ENCODE data around the gene GGA1. TPM values are rescaled to one million over a fixed set of nuclear protein-coding genes. Genes with fewer than 3 reads are reported as not detected.
A peak's percentile ranks its signal among the peaks of the same experiment; 100 is the strongest.

The GGA1 gene
- total and polyA plus RNA-seq, 9 of the 15 experiments (the other 6 are each of a cell fraction or from before 2014, with no cell fraction given), result 1.5 to 69.5 (median 31.6) TPM

DNA sequence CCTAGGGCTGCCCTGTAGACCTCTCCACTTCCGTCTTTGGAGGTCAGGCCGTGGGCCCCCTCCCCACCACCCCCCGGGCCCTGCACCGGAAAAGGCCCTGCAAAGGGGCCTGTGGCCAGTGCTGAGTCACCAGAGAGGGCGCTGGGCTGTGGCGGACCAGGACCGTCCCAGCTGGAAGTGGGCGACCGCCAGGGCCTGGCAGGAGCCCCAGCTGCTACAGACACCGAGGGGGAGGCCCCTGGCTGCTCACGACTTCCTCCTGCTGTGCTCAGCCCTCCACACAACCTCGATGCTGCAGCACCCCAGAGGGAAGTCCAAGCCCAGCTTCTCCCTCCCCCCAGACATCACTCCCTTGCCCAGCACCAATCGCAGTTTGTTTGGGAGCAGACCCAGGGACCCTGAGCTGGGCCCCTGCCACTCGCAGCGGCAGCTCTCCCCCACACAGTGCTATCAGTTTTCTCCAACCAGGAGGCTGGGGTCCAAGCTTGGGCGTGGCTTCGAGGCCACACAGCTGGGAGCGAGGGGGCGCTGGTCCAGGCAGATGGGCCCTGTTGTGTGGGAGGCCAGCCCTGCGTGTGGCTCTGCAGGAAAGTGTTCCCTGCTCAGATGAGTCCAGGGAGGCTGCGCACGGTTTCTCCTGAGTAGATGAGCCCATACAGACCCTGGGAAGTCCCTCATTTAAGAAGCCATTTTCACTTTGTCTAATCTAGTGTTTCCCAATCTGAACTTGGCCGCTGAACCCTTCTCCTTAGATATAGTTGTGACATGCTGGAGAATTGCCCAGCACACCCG lies 25.2 kb downstream of the GGA1 start (continued):
- no peak for TF ChIP-seq RBM14 (IDR thresholded peaks at IDR 0.05; ENCODE audit: borderline replicate concordance, insufficient read depth, low read depth, low read length)
- no peak for TF ChIP-seq FOXK1 (CRISPR knock-in tag; IDR thresholded peaks at IDR 0.05; ENCODE audit: borderline replicate concordance)
- no peak for TF ChIP-seq ILF3 (IDR thresholded peaks at IDR 0.05; ENCODE audit: borderline replicate concordance)
- TF ChIP-seq ZKSCAN1 (IDR thresholded peaks at IDR 0.05; ENCODE audit: low read depth, low read length), result no peak
- TF ChIP-seq RB1 (IDR thresholded peaks at IDR 0.05; ENCODE audit: low read depth), result 0 out of 2 replicates have a peak, but pooled peaks have one; percentile 17
- no peak for TF ChIP-seq SMARCA4 (IDR thresholded peaks at IDR 0.05)
- no peak for TF ChIP-seq NELFE (IDR thresholded peaks at IDR 0.05; ENCODE audit: insufficient read depth, insufficient read length)
- no peak for TF ChIP-seq GATAD2A (IDR thresholded peaks at IDR 0.05)
- TF ChIP-seq PHF20 (IDR thresholded peaks at IDR 0.05; ENCODE audit: partially characterized antibody), result no peak
- no peak for TF ChIP-seq ZNF253 (CRISPR knock-in tag; conservative IDR thresholded peaks at IDR 0.05)
- TF ChIP-seq ZC3H4 (CRISPR knock-in tag; IDR thresholded peaks at IDR 0.05; ENCODE audit: borderline replicate concordance), result no peak
- TF ChIP-seq FUS (optimal IDR thresholded peaks at IDR 0.05; ENCODE audit: low read depth, low read length), result no peak
- TF ChIP-seq, protein P1, sequence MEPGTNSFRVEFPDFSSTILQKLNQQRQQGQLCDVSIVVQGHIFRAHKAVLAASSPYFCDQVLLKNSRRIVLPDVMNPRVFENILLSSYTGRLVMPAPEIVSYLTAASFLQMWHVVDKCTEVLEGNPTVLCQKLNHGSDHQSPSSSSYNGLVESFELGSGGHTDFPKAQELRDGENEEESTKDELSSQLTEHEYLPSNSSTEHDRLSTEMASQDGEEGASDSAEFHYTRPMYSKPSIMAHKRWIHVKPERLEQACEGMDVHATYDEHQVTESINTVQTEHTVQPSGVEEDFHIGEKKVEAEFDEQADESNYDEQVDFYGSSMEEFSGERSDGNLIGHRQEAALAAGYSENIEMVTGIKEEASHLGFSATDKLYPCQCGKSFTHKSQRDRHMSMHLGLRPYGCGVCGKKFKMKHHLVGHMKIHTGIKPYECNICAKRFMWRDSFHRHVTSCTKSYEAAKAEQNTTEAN (CRISPR knock-in tag; IDR thresholded peaks at IDR 0.05), result no peak
- TF ChIP-seq PHTF2 (CRISPR knock-in tag; IDR thresholded peaks at IDR 0.05), result no peak
- 0 out of 4 replicates have a peak, but pooled peaks of 1 of the 2 experiments have one; percentile 52 for TF ChIP-seq MAZ (CRISPR knock-in tag; conservative IDR thresholded peaks at IDR 0.05 in 1 of 2, IDR thresholded peaks at IDR 0.05 in 1 of 2)
- TF ChIP-seq, protein P2, sequence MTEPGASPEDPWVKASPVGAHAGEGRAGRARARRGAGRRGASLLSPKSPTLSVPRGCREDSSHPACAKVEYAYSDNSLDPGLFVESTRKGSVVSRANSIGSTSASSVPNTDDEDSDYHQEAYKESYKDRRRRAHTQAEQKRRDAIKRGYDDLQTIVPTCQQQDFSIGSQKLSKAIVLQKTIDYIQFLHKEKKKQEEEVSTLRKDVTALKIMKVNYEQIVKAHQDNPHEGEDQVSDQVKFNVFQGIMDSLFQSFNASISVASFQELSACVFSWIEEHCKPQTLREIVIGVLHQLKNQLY (CRISPR knock-in tag; conservative IDR thresholded peaks at IDR 0.05), result no peak
- no peak for TF ChIP-seq ZNF384 (IDR thresholded peaks at IDR 0.05; ENCODE audit: low read depth, low read length)
- no peak for TF ChIP-seq THRA (IDR thresholded peaks at IDR 0.05)
- TF ChIP-seq CCAR2 (IDR thresholded peaks at IDR 0.05; ENCODE audit: low read depth, low read length), result no peak
- 0 out of 2 replicates have a peak, but pooled peaks have one; percentile 43 for TF ChIP-seq ETV1 (tag; conservative IDR thresholded peaks at IDR 0.05; ENCODE audit: low read depth)
- no peak for TF ChIP-seq SRSF9 (IDR thresholded peaks at IDR 0.05; ENCODE audit: borderline replicate concordance, low read depth, low read length)
- TF ChIP-seq BACH1 (tag; IDR thresholded peaks at IDR 0.05), result no peak
- TF ChIP-seq NCOA6 (IDR thresholded peaks at IDR 0.05), result no peak
- TF ChIP-seq, protein P3, sequence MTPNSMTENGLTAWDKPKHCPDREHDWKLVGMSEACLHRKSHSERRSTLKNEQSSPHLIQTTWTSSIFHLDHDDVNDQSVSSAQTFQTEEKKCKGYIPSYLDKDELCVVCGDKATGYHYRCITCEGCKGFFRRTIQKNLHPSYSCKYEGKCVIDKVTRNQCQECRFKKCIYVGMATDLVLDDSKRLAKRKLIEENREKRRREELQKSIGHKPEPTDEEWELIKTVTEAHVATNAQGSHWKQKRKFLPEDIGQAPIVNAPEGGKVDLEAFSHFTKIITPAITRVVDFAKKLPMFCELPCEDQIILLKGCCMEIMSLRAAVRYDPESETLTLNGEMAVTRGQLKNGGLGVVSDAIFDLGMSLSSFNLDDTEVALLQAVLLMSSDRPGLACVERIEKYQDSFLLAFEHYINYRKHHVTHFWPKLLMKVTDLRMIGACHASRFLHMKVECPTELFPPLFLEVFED (CRISPR knock-in tag; conservative IDR thresholded peaks at IDR 0.05), result no peak
- no peak for TF ChIP-seq MCM2 (IDR thresholded peaks at IDR 0.05; ENCODE audit: low read depth)
- TF ChIP-seq TEAD2 (tag; IDR thresholded peaks at IDR 0.05), result no peak

Measured in K562 (cell line).